ENCODE data around the gene B4GALT6.

DNA sequence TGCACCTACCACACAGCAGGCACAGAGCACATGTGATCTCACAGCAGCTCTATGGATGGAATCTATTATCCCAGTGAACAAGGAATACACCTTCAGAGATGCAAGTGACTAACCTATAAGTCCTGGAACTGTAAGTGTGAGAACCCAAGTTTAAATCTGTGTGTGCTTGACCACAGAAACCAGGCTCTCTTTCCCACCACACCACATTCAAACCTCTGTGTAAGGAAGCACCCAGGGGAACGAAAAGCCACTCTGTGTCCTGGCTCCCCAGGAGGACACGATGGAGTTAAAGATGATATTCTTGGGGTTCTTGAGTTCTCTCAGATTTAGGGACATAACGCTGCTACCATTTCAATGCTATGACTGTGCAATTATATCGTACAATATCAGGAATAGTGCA, 53.8 kb downstream of the B4GALT6 start:
- TF ChIP-seq ZNF274 (IDR thresholded peaks at IDR 0.05; ENCODE audit: low read depth, low read length) (no peak), YY1 (IDR thresholded peaks at IDR 0.05; ENCODE audit: insufficient read depth, insufficient read length) (no peak)
